C4-2B (cell line): Measurements from ENCODE around the gene KIFBP.

Experiments
- H3K27ac ChIP-seq: fragments of 450-650 bp; 2 replicates; pipeline ENCODE4 v1.5.1; 2017
- ZFX ChIP-seq: fragments of 450-650 bp; IDR thresholded peaks from 2 replicates; pipeline ENCODE4 v1.6.1; 2017
- TF ChIP-seq, protein P1 (sequence below): fragments of 450-650 bp; conservative IDR thresholded peaks from 2 replicates; pipeline ENCODE4 v1.5.1; 2017; ENCODE audit warnings: mild to moderate bottlenecking

KIFBP gene

DNA sequence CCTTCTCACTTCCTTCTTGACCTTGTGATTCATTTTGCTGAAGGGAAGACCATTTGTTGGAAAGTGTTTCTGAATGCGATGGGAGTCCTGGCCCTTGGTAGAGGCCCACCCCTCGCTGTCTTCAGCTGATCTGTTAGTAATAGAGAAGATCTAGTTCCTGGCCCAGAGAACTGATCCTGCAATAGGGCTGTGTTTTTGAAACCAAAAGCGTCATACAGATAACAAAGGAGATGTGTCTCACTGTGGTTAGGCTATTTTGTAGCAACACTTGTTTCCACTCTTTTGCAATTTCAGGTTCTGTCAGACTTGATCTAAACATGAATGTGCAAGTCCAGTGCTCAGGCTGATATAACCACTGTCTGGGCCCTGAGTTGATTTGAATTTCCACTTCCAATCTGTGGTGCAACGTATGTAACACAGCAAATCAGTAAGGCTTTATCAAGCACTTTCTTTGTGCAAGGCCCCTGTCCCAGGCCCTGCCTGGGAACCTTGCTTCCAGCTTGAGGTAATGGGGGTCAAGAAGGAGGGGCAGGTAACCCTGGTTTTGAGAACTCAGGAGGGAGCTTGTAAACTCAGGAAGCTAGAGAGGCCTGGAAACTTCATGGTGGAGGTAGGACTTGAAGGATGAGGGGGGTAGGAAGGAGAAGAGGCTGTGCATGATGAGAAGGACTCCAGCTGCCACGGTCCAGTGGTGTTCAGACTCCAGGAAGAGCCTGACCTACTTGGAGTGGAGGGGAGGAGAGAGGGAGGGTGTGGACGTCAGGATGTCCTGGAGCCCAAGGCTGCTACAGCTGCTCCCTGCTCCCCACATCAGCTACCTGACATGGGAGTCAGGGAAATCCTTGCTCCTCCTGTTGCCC, 57.1 kb downstream of the KIFBP start:
- no peak overlapping the region for H3K27ac ChIP-seq
- TF ChIP-seq ZFX: no peak
- TF ChIP-seq, protein P1, sequence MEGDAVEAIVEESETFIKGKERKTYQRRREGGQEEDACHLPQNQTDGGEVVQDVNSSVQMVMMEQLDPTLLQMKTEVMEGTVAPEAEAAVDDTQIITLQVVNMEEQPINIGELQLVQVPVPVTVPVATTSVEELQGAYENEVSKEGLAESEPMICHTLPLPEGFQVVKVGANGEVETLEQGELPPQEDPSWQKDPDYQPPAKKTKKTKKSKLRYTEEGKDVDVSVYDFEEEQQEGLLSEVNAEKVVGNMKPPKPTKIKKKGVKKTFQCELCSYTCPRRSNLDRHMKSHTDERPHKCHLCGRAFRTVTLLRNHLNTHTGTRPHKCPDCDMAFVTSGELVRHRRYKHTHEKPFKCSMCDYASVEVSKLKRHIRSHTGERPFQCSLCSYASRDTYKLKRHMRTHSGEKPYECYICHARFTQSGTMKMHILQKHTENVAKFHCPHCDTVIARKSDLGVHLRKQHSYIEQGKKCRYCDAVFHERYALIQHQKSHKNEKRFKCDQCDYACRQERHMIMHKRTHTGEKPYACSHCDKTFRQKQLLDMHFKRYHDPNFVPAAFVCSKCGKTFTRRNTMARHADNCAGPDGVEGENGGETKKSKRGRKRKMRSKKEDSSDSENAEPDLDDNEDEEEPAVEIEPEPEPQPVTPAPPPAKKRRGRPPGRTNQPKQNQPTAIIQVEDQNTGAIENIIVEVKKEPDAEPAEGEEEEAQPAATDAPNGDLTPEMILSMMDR: no peak

DNA sequence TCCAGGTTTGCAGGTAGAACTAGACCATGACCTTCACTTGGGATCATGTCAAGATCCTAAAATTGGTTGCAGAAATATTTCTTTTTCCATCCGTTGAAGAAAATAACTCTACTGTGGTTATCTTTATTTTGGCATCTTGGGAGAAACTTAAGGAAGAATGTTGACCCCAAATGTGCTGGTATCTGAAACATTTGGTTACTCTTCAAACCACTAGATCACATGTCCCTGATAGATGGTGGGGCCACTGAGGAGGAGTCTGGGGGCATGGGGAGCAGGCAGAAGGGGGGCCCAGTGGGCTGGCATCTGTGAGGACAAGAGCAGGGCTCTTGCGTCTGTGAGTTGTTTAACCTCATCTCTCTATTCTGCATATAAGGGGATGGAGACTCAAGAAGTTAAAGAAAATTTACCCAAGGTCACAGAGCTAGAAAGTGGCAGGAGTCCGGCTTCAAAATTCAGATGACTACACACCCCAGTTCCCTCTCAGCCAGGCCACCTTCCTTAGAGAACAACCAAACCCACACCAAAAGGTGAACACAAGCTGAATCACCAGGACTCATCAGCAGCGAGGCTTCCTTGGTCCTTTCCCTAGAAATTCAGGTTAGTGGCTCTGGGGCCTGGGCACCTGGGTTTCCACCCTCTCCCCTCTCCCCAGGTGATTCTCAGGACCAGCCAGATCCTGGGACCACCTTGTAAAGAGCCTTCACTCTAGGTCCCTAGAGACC, 58.7 kb downstream of the KIFBP start:
- TF ChIP-seq, protein P1: no peak
- TF ChIP-seq ZFX: no peak
- no peak overlapping the region for H3K27ac ChIP-seq

DNA sequence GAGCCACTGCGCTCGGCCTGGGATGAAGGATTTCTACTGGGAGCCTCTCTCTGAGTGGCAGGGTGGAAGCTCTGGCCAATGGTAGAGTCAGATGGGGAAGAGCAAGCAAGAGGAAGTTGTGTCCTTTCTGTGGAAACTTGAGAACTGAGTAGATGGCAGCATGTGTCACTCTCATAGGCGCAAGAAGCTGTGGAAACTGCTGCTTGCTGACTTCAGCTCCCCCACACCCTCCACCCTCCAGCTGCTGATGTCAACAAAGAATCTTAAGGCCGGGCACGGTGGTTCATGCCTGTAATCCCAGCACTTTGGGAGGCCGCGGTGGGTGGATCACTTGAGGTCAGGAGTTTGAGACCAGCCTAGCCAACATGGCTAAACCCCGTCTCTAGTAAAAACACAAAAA, 59.5 kb downstream of the KIFBP start:
- no peak overlapping the region for H3K27ac ChIP-seq

DNA sequence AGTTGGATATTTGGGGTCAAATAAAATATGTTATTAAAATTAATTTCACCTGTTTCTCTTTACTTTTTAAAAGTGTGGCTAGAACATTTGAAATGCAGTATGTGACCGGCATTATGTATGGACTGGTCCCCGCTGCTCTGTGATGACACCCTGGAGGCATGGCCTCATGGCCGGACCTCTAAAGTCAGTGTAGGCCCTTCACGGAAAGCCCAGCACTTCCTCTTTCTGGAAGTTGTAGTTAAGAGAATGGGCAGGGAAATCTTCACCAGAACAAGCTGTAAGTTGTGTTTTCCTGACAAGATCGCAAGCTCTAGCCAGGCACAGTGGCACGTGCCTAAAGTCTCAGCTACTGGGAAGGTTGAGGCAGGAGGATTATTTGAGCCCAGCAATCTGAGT, 61.0 kb downstream of the KIFBP start:
- TF ChIP-seq, protein P1: no peak
- TF ChIP-seq ZFX: no peak
- H3K27ac ChIP-seq: no peak overlapping the region

More for the DNA sequence above, 59.5 kb downstream of the KIFBP start:
- TF ChIP-seq ZFX: no peak
- TF ChIP-seq, protein P1: no peak

DNA sequence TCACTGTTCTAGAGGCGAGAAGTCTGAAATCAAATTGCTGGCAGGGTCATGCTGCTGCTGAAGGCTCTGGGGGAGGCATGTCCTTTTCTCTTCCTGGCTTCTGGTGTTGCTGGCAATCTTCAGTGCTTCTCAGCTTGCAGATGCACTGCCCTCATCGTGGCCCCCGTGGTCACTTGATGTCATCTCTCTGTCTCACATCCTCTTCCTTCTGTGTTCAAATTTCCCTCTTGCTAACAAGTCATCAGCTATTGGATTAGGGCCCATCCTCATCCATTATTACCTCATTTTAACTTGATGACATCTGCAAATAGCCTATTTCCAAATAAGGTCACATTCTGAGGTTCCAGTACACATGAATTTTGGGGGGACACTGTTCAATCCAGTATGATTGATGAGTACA, 62.7 kb downstream of the KIFBP start:
- TF ChIP-seq, protein P1: no peak
- TF ChIP-seq ZFX: no peak
- no peak overlapping the region for H3K27ac ChIP-seq

DNA sequence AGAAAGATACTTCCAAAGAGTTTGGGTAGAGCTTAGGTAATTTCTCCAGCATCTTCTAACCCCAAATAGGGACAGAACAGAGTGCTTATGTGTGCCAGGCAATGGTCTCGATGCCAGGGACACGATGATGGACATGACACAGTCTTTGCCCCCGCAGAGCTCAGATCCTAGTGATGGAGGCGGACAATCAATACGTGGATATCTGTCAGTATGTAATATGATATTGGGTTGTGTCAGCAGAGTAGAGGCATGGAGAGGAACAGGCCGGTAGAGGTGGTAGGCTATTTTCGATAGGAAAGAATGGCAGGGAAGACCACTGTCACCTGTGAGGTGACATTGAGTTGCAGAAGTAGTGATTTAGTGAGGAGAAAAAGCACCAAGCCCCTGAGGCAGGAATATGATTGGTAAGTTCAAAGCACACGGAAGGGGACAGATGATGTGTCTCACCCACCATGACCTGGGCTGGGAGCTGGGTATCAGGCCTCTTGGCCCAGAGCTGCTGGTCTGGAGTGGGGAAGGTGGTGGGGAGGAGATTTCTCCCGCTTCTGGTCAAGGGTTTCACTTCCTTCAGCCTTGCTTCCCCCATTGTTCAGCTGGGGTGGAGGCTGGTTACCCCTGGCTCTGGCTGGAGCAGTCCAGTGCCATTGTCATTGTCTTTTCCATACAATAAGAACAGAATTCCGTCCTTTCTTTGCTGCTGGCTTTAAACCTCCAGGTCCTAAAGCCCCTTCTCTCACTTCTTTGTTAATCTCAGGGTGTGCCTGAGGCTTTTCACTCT, 63.3 kb downstream of the KIFBP start:
- no peak for TF ChIP-seq ZFX
- no peak overlapping the region for H3K27ac ChIP-seq

DNA sequence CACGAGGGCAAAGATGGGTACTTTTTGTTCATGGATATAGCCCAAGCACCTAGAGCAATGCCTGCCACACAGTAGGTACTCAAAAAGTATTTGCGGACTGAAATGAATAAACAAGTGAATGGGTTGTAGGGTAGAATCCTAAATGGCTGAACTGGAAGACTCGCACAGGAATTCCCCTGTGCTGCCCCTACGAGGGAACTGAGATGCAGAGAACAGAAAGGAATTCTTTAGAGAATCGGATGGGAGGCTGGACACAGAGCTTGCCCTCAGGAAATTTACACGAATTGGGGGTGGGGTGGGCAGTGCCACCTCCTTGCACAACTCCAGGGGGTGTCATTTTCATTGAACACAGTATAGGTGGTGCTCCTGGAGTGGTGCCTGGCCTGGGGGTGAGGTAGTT, 64.1 kb downstream of the KIFBP start:
- TF ChIP-seq ZFX: no peak
- TF ChIP-seq, protein P1: no peak

More for the DNA sequence above, 64.1 kb downstream of the KIFBP start:
- H3K27ac ChIP-seq: no peak overlapping the region
